Endothelial cell of umbilical vein (primary cell): ENCODE results near the gene FOXL2NB. TPM values are rescaled to one million over a fixed set of nuclear protein-coding genes. Genes with fewer than 3 reads are reported as not detected.
A peak's percentile ranks its signal among the peaks of the same experiment; 100 is the strongest.

Source experiments
- BruUV-seq: library from RNA; stranded (reverse); fragments of 400-500 nt; replicated peaks from 2 replicates; lab custom pipeline; 2021; lab: Mats Ljungman, UMichigan
- CTCF ChIA-PET: fragments of 300-600, 350-600 bp; sonication (Branson Sonifier 250); formaldehyde crosslinking; loops from one replicate; lab custom pipeline; 2021; ENCODE audit warnings: antibody characterized with exemption, inconsistent platforms; lab: Charles Lee
- POLR2A ChIA-PET: fragments of 300-600, 350-600 bp; sonication (Branson Sonifier 250); formaldehyde crosslinking; loops from one replicate; lab custom pipeline; 2021; ENCODE audit warnings: antibody characterized with exemption, inconsistent platforms; lab: Charles Lee
- DNase-seq: peaks from one replicate; pipeline ENCODE4 v3.0.0-alpha.2; 2011; ENCODE audit warnings: low read depth, low spot score
- FAIRE-seq: peaks from 2 replicates; lab custom pipeline; 2011; peaks lifted over from hg19 to GRCh38; lab: Jason Lieb, UNC
- H2AFZ ChIP-seq: 2 replicates; pipeline ENCODE4 v1.6.0; 2012; ENCODE audit warnings: low read depth, low read length, control low read depth, inconsistent platforms
- H3K27ac ChIP-seq: 2 replicates; pipeline ENCODE4 v1.5.1; 2011; ENCODE audit warnings: low read depth, mild to moderate bottlenecking, control low read depth, low read length, moderate library complexity; ENCODE audit not compliant: insufficient read depth
- H3K27me3 ChIP-seq, 2 experiments: 2 replicates each; pipeline versions ENCODE4 v1.6.0 to v1.6.1; 2011; ENCODE audit warnings: low read length in 2 of 2, mixed read lengths in 1 of 2; ENCODE audit not compliant: control insufficient read depth in 2 of 2, insufficient read depth in 2 of 2
- H3K36me3 ChIP-seq, 2 experiments: 2 replicates in 1 of 2; 3 replicates in 1 of 2; pipeline ENCODE4 v1.5.1; 2011; ENCODE audit warnings: low read length in 2 of 2, mild to moderate bottlenecking in 1 of 2, moderate library complexity in 1 of 2; ENCODE audit not compliant: control insufficient read depth in 2 of 2, insufficient read depth in 2 of 2; ENCODE audit errors: extremely low read depth in 1 of 2
- H3K4me1 ChIP-seq: 3 replicates; pipeline ENCODE4 v1.5.1; 2011; ENCODE audit warnings: mild to moderate bottlenecking, low read length; ENCODE audit not compliant: control insufficient read depth, insufficient read depth; ENCODE audit errors: extremely low read depth
- H3K4me2 ChIP-seq: 2 replicates; pipeline ENCODE4 v1.6.1; 2011; ENCODE audit warnings: low read length, control low read depth, mixed read lengths; ENCODE audit not compliant: insufficient read depth
- H3K4me3 ChIP-seq, 3 experiments: fragments of 200-600 bp in 1 of 3; sonication (generic), shearing (Covaris generic) in 1 of 3; replicated peaks in 1 of 3; 2 replicates each; pipeline ENCODE4 v1.5.1; 2011 to 2016; ENCODE audit warnings: control low read depth in 3 of 3, low read length in 3 of 3, mild to moderate bottlenecking in 2 of 3, inconsistent platforms in 1 of 3, low read depth in 1 of 3, moderate library complexity in 1 of 3; ENCODE audit not compliant: insufficient read depth in 1 of 3
- H3K79me2 ChIP-seq: 2 replicates; pipeline ENCODE4 v1.6.0; 2012; ENCODE audit warnings: low read length, inconsistent platforms; ENCODE audit not compliant: control insufficient read depth, insufficient read depth
- H3K9ac ChIP-seq: replicated peaks from 2 replicates; pipeline ENCODE3; 2011; ENCODE audit warnings: low read length, control low read depth; ENCODE audit not compliant: insufficient read depth; ENCODE audit errors: extremely low read depth
- H3K9me1 ChIP-seq: replicated peaks from 3 replicates; pipeline ENCODE4 v1.6.0; 2011; ENCODE audit warnings: mild to moderate bottlenecking, low read length; ENCODE audit not compliant: control insufficient read depth, insufficient read depth; ENCODE audit errors: extremely low read depth
- H3K9me3 ChIP-seq: replicated peaks from 2 replicates; pipeline ENCODE4 v1.5.1; 2012; ENCODE audit warnings: low read length, inconsistent platforms; ENCODE audit not compliant: control insufficient read depth, insufficient read depth
- H4K20me1 ChIP-seq: replicated peaks from 2 replicates; pipeline ENCODE3; 2011; ENCODE audit warnings: mild to moderate bottlenecking, low read length; ENCODE audit not compliant: control insufficient read depth, insufficient read depth; ENCODE audit errors: extremely low read depth
- CTCF ChIP-seq, 2 donors: IDR thresholded peaks; 1 replicate in 1 of 2; 2 replicates in 1 of 2; pipeline ENCODE4 v1.5.1; 2011; ENCODE audit warnings: low read length in 2 of 2, mild to moderate bottlenecking in 2 of 2, moderate library complexity in 2 of 2, control low read depth in 1 of 2, inconsistent platforms in 1 of 2, low read depth in 1 of 2; ENCODE audit not compliant: insufficient read depth in 1 of 2; ENCODE audit errors: extremely low read depth in 1 of 2
- EZH2 ChIP-seq: IDR thresholded peaks from 2 replicates; pipeline ENCODE4 v1.6.1; 2012; ENCODE audit warnings: borderline replicate concordance, low read depth, mild to moderate bottlenecking, moderate library complexity, low read length, inconsistent platforms; ENCODE audit not compliant: severe bottlenecking
- GATA2 ChIP-seq: IDR thresholded peaks from 2 replicates; pipeline ENCODE4 v1.7.0; 2011; ENCODE audit warnings: low read depth, mild to moderate bottlenecking, moderate library complexity, mixed read lengths, low read length; ENCODE audit not compliant: insufficient read length, insufficient read depth
- MYC ChIP-seq: IDR thresholded peaks from one replicate; pipeline ENCODE4 v1.6.1; 2011; ENCODE audit warnings: mild to moderate bottlenecking, low read depth, low read length
- dilution Hi-C: fragments of 300-500 bp; cut with MboI; formaldehyde crosslinking; loops from one replicate; pipeline ENCODE4 v1.15.0; 2019; ENCODE audit warnings: low sequenced_read_pairs; ENCODE audit not compliant: extremely low pct_ligation_motif_present
- intact Hi-C: fragments of 100-400 bp; cut with micrococcal nuclease; formaldehyde crosslinking; loops from one replicate; pipeline ENCODE4 v1.10.0; 2022
- polyA plus RNA-seq, 4 experiments: library from polyadenylated mRNA; depleted of rRNA in 3 of 4; stranded (reverse) in 3 of 4; unstranded in 1 of 4; fragments of >200 nt; gene quantifications; 2 replicates each; pipeline versions ENCODE4 v1.2.1 to v1.2.3, GENCODE V29; 2011 to 2012; ENCODE audit warnings: missing spikeins in 1 of 4
- total RNA-seq: library from RNA; stranded (reverse); gene quantifications from 2 replicates; pipeline ENCODE4 v1.2.3, GENCODE V29; 2021

Gene FOXL2NB
- total and polyA plus RNA-seq, 2 donors (not counting 3 experiments of a cell fraction or from before 2014, with no cell fraction given), result 0.01 TPM; not detected in 1

DNA sequence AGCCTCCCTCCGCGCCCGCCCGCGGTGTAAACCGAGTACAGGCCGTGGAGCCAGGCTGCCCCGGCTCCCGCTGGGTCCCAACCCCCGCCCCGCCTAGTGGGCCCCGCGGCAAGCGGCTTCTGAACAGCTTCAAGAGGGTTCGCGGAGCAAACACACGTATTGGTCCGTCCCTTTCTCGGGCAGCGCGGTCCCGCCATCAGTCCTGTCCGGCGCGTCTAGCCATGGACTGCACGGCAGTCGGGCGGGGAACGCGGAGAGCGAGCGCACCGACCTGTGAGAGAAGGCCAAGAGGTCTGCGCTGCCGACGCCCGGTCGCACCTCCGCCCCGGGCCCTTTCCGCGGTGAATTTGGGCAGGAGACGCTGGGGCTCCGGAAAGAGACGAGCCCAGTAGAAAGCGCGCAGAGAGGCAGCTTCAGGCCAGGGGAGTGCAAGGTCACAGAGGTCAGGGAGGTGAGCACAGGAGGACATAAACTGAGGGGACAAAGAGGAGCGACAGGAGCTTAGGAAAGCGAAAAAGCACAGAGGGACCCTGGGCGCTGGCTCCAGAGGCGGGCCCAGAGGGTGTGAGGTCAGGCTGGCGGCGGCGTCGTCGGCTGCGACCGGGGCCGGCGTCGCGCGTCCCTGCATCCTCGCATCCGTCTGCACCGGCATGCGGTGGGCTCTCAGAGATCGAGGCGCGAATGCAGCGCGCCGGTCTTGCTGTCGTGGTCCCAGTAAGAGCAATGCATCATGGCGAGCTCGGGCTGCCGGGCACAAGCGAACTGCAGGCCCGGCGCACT lies 1.9 kb upstream of the FOXL2NB start:
- FAIRE-seq (no peak), DNase-seq (no peak)
- BruUV-seq, result no TSS peak
- no peaks in the 10 kb centered on the region for H3K36me3 ChIP-seq
- ChIA-PET POLR2A (no interaction called here), CTCF (interaction anchor here (0.6 to 4.8 kb wide), 5 partner anchors 9 to 34 kb away, joined by 3 to 63 read pairs (median 4); no protein-coding TSS in a partner anchor)
- no peak overlapping the region for H3K4me3 ChIP-seq
- intact Hi-C loops, result loop anchor here (10.0 kb wide), 1 partner anchor 600 kb away; the partner anchor contains the start of gene MRAS
- no peak overlapping the region for H3K9ac ChIP-seq
- no peak overlapping the region for H3K4me2 ChIP-seq
- no peaks in the 10 kb centered on the region for H3K9me3 ChIP-seq
- dilution Hi-C loops, result no loop called here
- no peak overlapping the region for H2AFZ ChIP-seq
- peaks cover 16% of the 10 kb centered on the region for H3K4me1 ChIP-seq
- TF ChIP-seq GATA2 (no peak), EZH2 (peak; percentile 88)
- H3K79me2 ChIP-seq, result no peaks in the 10 kb centered on the region
- H4K20me1 ChIP-seq, result no peaks in the 10 kb centered on the region
- no peaks in the 10 kb centered on the region for H3K9me1 ChIP-seq
- H3K27me3 ChIP-seq, result peaks cover 78 to 99% of the 10 kb centered on the region in 2 experiments
- H3K27ac ChIP-seq, result no peak overlapping the region

DNA sequence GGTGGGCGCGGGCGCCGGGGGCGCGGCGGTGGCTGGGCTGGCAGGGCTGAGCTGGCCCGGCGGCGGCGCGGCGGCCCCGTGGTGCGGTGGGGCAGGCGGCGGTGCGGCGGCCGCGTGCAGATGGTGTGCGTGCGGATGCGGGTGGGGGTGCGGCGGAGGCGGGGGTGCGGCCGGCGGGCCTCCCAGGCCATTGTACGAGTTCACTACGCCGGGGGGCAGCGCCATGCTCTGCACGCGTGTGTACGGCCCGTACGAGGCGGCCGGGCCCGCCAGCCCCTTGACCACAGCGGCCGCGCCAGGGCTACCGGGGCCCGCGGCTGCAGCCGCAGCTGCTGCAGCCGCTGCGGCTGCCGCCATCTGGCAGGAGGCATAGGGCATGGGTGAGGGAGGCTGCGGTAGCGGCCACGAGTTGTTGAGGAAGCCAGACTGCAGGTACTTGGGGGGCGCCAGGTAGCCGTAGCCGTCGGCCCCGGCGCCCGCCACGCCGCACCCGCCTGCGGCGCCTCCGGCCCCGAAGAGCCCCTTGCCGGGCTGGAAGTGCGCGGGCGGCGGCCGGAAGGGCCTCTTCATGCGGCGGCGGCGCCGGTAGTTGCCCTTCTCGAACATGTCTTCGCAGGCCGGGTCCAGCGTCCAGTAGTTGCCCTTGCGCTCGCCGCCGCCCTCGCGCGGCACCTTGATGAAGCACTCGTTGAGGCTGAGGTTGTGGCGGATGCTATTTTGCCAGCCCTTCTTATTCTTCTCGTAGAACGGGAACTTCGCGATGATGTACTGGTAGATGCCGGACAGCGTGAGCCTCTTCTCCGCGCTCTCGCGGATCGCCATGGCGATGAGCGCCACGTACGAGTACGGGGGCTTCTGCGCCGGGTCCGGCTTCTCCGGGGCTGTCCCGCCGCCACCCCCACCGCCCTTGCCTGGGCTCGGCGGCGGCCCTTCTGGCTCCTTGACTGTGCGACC lies 1.0 kb upstream of the FOXL2NB start:
- Histone ChIP-seq H3K27me3 (peaks cover 80 to 99% of the 10 kb centered on the region in 2 experiments), H3K9ac (no peak overlapping the region), H4K20me1 (no peaks in the 10 kb centered on the region), H3K36me3 (no peaks in the 10 kb centered on the region), H3K4me3 (peak overlapping the region in 2 of 3 experiments; percentile 27 to 29), H3K9me3 (no peaks in the 10 kb centered on the region), H2AFZ (peak overlapping the region; percentile 38), H3K4me1 (peaks cover 16% of the 10 kb centered on the region), H3K79me2 (no peaks in the 10 kb centered on the region), H3K4me2 (peak overlapping the region; percentile 65), H3K9me1 (no peaks in the 10 kb centered on the region), H3K27ac (no peak overlapping the region)
- ChIA-PET POLR2A (no interaction called here), CTCF (interaction anchor here (0.6 to 4.8 kb wide), 7 partner anchors 10 to 467 kb away, joined by 3 to 63 read pairs (median 4); no protein-coding TSS in a partner anchor)
- intact Hi-C loops, result loop anchor here (10.0 kb wide), 1 partner anchor 601 kb away; the partner anchor contains the start of gene MRAS
- DNase-seq, result no peak
- dilution Hi-C loops, result no loop called here
- BruUV-seq, result no TSS peak
- no peak for FAIRE-seq
- no peak for TF ChIP-seq MYC
- TF ChIP-seq EZH2, result peak; percentile 80
- peak; percentile 14 to 27 for TF ChIP-seq CTCF (IDR thresholded peaks at IDR 0.05; ENCODE audit: extremely low read depth in 1 of 2, insufficient read depth in 1 of 2, low read depth in 1 of 2, low read length in 2 of 2)
- TF ChIP-seq GATA2, result no peak
